Effector memory CD4-positive, alpha-beta T cell (primary cell): ENCODE data around the gene NT5DC1.

ENCODE experiments used
- DNase-seq, 3 donors: peaks; one replicate each; pipeline ENCODE4 v3.0.0-alpha.2; 2020
- H3K27ac ChIP-seq: 2 replicates; pipeline ENCODE4 v1.7.0; 2013; ENCODE audit warnings: mild to moderate bottlenecking, low read length, moderate library complexity; ENCODE audit not compliant: insufficient read depth, poor library complexity, severe bottlenecking
- H3K27me3 ChIP-seq: replicated peaks from 2 replicates; pipeline ENCODE4 v1.7.0; 2013; ENCODE audit warnings: mild to moderate bottlenecking, low read length; ENCODE audit not compliant: insufficient read depth, control insufficient read depth, poor library complexity, severe bottlenecking
- H3K36me3 ChIP-seq: 2 replicates; pipeline ENCODE4 v1.7.0; 2013; ENCODE audit warnings: mild to moderate bottlenecking, low read length, moderate library complexity; ENCODE audit not compliant: control insufficient read depth, insufficient read depth
- H3K4me1 ChIP-seq: 2 replicates; pipeline ENCODE4 v1.7.0; 2013; ENCODE audit warnings: low read length, mild to moderate bottlenecking; ENCODE audit not compliant: control insufficient read depth, insufficient read depth, poor library complexity, severe bottlenecking
- H3K4me3 ChIP-seq: 2 replicates; pipeline ENCODE4 v1.7.0; 2013; ENCODE audit warnings: low read length, low read depth, mild to moderate bottlenecking; ENCODE audit not compliant: insufficient read depth, poor library complexity, severe bottlenecking
- H3K9me3 ChIP-seq: 2 replicates; pipeline ENCODE4 v1.7.0; 2013; ENCODE audit warnings: mild to moderate bottlenecking, low read length, moderate library complexity; ENCODE audit not compliant: control insufficient read depth

NT5DC1 gene

GRCh38 chr6:116251568-116252384, 151.1 kb downstream of the NT5DC1 start:
- Histone ChIP-seq H3K27me3 (no peaks in the 10 kb centered on the region), H3K4me1 (peaks cover 9% of the 10 kb centered on the region), H3K4me3 (no peak overlapping the region), H3K27ac (no peak overlapping the region), H3K36me3 (no peaks in the 10 kb centered on the region), H3K9me3 (no peaks in the 10 kb centered on the region)
- DNase-seq, result no peak

- Histone ChIP-seq H3K36me3 (no peaks in the 10 kb centered on the region), H3K4me3 (peak overlapping the region; percentile 97), H3K9me3 (no peaks in the 10 kb centered on the region), H3K27ac (peak overlapping the region; percentile 98), H3K27me3 (no peaks in the 10 kb centered on the region), H3K4me1 (peaks cover 9% of the 10 kb centered on the region)
- no peak for DNase-seq
Observed at GRCh38 chr6:116253188-116253504, 152.5 kb downstream of the NT5DC1 start.

GRCh38 chr6:116253505-116254296, 153.0 kb downstream of the NT5DC1 start, which contains the start of gene TSPYL4:
Gene TSPYL4, minus strand, starts transcription at chr6:116254075. Its CDS starts 67 bp downstream, at chr6:116254008.
- H3K36me3 ChIP-seq, result no peaks in the 10 kb centered on the region
- DNase-seq, result peak; percentile 87 to 91 (median 88)
- H3K27ac ChIP-seq, result peak within 1 kb of the TSS; percentile 98
- no peaks in the 10 kb centered on the region for H3K27me3 ChIP-seq
- no peaks in the 10 kb centered on the region for H3K9me3 ChIP-seq
- peak within 1 kb of the TSS; percentile 97 for H3K4me3 ChIP-seq
- peaks cover 9% of the 10 kb centered on the region for H3K4me1 ChIP-seq

GRCh38 chr6:116254297-116255056, 153.8 kb downstream of the NT5DC1 start:
- Histone ChIP-seq H3K27ac (peak overlapping the region; percentile 98), H3K4me1 (peaks cover 9% of the 10 kb centered on the region), H3K4me3 (peak overlapping the region; percentile 97), H3K27me3 (no peaks in the 10 kb centered on the region), H3K36me3 (no peaks in the 10 kb centered on the region), H3K9me3 (no peaks in the 10 kb centered on the region)
- no peak for DNase-seq

- Histone ChIP-seq H3K4me1 (peaks cover 9% of the 10 kb centered on the region), H3K27ac (peak overlapping the region; percentile 98), H3K27me3 (no peaks in the 10 kb centered on the region), H3K36me3 (no peaks in the 10 kb centered on the region), H3K4me3 (no peak overlapping the region), H3K9me3 (no peaks in the 10 kb centered on the region)
- DNase-seq, result no peak
Observed at GRCh38 chr6:116255246-116255800, 154.7 kb downstream of the NT5DC1 start.

- H3K27me3 ChIP-seq, result no peaks in the 10 kb centered on the region
- H3K9me3 ChIP-seq, result no peaks in the 10 kb centered on the region
- H3K4me1 ChIP-seq, result peaks cover 9% of the 10 kb centered on the region
- no peak for DNase-seq
- no peaks in the 10 kb centered on the region for H3K36me3 ChIP-seq
- no peak overlapping the region for H3K4me3 ChIP-seq
- H3K27ac ChIP-seq, result no peak overlapping the region
Observed at GRCh38 chr6:116256694-116257093, 156.0 kb downstream of the NT5DC1 start.

- DNase-seq, result no peak
- Histone ChIP-seq H3K36me3 (no peaks in the 10 kb centered on the region), H3K4me3 (no peak overlapping the region), H3K4me1 (peaks cover under 1% of the 10 kb centered on the region), H3K27me3 (no peaks in the 10 kb centered on the region), H3K27ac (no peak overlapping the region), H3K9me3 (no peaks in the 10 kb centered on the region)
Observed at GRCh38 chr6:116258520-116258919, 157.9 kb downstream of the NT5DC1 start.

- no peak overlapping the region for H3K4me3 ChIP-seq
- no peaks in the 10 kb centered on the region for H3K27me3 ChIP-seq
- H3K4me1 ChIP-seq, result no peaks in the 10 kb centered on the region
- H3K27ac ChIP-seq, result no peak overlapping the region
- no peaks in the 10 kb centered on the region for H3K9me3 ChIP-seq
- H3K36me3 ChIP-seq, result peaks cover 6% of the 10 kb centered on the region
- DNase-seq, result no peak
Observed at GRCh38 chr6:116263353-116263752, 162.7 kb downstream of the NT5DC1 start.

GRCh38 chr6:116265041-116265829, 164.6 kb downstream of the NT5DC1 start:
- Histone ChIP-seq H3K27ac (no peak overlapping the region), H3K36me3 (peaks cover 6% of the 10 kb centered on the region), H3K4me1 (no peaks in the 10 kb centered on the region), H3K27me3 (no peaks in the 10 kb centered on the region), H3K4me3 (no peak overlapping the region), H3K9me3 (no peaks in the 10 kb centered on the region)
- DNase-seq, result no peak
